Epithelial cell of esophagus (primary cell): ENCODE data around the gene IQSEC1.

Source experiments
- DNase-seq: peaks from one replicate; pipeline ENCODE4 v3.0.0; 2010; ENCODE audit warnings: low read depth
- H3K4me3 ChIP-seq: 2 replicates; pipeline ENCODE4 v1.5.1; 2011; ENCODE audit warnings: mild to moderate bottlenecking, low read length, control low read depth
- CTCF ChIP-seq: IDR thresholded peaks from 2 replicates; pipeline ENCODE4 v1.5.1; 2011; ENCODE audit warnings: low read depth, mild to moderate bottlenecking, low read length, control low read depth, inconsistent platforms; ENCODE audit not compliant: insufficient read depth; ENCODE audit errors: missing control alignments

IQSEC1 gene

DNA sequence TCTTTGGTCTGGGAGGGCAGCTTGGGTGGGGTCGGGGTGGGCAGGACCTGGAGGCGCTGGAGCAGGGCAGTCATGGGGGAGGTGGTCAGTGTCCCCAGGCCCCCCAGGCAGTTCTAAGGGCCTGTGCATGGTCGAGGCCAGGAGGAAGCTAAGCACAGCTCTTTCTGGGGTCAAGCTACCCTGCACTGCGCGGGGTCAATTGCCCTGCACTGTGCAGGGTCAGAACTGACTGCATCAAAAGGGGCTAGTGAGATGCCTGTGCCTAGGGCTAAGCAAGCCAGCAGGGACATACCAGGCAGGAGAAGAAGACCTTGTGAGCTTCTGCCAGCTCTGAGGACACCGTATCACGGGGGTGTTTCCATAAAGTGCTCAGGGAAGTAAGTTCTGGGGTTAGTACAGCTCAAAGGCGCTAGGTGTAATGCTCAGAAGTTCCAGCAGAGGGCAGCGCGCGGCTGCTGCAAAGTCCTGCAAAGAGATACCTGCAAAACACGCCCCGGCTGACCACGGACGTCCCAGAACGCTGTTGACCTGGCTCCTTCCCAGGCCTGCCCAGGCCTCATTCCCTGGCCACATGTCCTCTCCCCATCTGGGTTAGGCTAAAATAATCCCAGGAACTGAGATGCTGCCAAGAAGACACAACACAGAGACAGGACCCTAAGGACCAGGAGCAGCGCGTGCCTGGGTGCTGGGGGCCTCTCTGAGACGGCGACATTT is 18.8 kb upstream of the IQSEC1 start:
- no peak overlapping the region for H3K4me3 ChIP-seq
- peak; percentile 78 for DNase-seq
- TF ChIP-seq CTCF, result peak; percentile 97

GRCh38 chr3:13088028-13089006 is 15.1 kb upstream of the IQSEC1 start:
- H3K4me3 ChIP-seq, result no peak overlapping the region
- TF ChIP-seq CTCF, result no peak
- no peak for DNase-seq

- TF ChIP-seq CTCF, result no peak
- no peak for DNase-seq
- H3K4me3 ChIP-seq, result no peak overlapping the region
These were observed 14.2 kb upstream of the IQSEC1 start for GRCh38 chr3:13087320-13087990.

DNA sequence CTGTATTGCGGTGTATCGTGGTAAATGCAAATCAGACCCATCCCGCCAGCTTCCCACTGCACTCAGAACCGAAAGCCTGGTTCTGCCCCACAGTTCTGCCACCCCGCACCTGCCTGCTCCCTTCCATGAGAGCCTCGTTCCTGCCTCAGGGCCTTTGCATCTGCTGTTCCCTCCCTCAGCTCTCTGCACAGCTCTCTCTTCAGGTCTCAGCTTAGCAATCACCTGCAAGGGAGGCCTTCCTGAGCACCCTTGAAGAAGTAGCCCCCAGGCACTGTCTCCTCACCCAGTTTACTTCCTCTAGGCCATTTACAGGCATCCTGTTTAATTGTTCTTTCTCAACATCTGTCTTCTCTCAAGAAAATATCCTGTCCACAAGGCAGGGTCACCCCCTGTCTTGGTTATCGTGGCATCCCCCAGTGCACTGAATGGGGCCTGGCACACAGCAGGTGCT is 13.3 kb upstream of the IQSEC1 start:
- no peak for TF ChIP-seq CTCF
- no peak for DNase-seq
- H3K4me3 ChIP-seq, result no peak overlapping the region

DNA sequence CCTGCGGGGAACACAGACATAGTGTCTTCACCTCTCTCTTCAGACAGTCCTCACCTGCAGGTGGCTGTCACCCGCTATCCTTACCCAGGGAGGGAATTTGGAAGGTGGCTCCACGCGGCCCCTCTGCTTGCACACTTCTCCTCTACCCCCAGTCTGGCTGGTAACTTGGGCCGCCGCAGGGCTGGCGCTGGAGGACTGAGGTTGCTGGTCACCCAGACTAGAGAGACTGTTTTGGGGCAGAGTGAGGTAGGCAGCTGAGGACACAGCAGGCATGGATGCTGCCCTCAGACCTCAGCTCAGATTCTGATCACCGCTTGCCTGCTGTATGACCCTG is 12.6 kb upstream of the IQSEC1 start:
- DNase-seq, result no peak
- TF ChIP-seq CTCF, result no peak
- no peak overlapping the region for H3K4me3 ChIP-seq

DNA sequence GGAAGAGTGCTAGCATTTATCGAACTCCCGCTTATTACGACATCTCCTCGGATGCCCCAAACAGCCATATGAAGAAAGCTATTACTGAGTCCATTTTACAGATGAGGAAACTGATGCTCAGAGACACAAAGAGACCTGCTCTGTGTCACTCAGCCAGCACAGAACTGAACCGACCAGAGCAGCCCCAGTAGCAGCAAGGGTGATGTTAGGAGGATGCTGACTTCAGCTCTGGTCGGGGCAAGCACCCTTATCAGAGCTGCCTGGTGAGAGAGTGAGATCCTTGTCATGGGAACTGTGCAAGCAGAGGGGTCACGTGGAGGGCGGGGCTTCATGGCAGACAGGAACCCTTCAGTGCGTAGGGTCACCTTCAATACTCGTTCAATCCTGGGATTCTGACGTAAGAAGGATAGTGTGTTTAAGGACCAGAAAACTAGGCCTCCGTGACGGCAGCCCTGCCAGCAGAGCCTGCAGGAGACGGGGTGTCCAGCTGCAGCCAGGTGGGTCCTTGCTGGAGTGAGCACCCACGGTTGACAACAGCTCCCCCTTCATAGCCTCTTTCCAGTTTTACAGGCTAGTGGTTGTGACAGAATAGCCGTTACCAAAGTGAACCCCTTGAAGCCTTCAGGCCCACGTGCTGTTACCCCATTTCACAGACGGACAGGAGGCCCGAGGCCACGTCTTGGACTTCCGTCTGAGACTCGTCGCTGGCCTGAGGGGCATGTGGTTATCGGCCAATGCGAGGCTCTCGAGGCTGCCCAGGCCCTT is 12.0 kb upstream of the IQSEC1 start:
- DNase-seq, result no peak
- no peak for TF ChIP-seq CTCF
- H3K4me3 ChIP-seq, result no peak overlapping the region
